ENCODE results near the gene ZNF236.

DNA sequence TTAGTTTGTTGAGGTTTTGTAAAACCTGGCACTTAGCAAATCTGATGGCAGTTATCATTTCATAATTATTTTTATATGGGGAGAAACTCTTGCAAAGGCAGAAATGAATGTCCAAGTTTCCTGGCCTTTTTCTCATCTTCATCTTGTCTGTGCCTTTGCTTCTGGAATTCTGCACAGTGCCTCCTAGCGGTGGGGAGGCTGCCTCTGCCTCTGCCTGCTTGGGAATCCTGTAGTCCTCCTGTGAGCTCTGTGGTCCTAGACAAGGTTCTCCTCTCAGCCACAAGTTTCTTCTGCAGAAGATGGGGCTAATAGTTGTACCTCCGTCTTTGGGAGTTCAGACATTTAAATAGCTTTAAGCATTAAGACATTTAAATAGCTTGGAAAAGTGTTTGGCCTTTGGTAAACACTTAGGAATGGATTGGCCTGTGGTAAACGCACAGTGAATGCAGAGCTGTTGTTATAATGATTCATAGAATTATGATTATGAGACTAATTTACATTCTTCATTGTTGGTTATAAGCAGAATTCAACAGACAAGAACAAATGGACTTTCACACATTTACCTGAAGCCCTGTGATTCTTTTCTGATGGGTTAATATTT, 101.2 kb downstream of the ZNF236 start:
- TF ChIP-seq, protein P1, sequence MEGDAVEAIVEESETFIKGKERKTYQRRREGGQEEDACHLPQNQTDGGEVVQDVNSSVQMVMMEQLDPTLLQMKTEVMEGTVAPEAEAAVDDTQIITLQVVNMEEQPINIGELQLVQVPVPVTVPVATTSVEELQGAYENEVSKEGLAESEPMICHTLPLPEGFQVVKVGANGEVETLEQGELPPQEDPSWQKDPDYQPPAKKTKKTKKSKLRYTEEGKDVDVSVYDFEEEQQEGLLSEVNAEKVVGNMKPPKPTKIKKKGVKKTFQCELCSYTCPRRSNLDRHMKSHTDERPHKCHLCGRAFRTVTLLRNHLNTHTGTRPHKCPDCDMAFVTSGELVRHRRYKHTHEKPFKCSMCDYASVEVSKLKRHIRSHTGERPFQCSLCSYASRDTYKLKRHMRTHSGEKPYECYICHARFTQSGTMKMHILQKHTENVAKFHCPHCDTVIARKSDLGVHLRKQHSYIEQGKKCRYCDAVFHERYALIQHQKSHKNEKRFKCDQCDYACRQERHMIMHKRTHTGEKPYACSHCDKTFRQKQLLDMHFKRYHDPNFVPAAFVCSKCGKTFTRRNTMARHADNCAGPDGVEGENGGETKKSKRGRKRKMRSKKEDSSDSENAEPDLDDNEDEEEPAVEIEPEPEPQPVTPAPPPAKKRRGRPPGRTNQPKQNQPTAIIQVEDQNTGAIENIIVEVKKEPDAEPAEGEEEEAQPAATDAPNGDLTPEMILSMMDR (IDR thresholded peaks at IDR 0.05), result peak in 2 of 6 experiments; percentile 20 to 35
- TF ChIP-seq POLR2A (IDR thresholded peaks at IDR 0.05), result no peak
